Measurements from ENCODE around the gene MOSPD3.
"Not testable (repeated sequence)": the region's sequence is repeated elsewhere in the genome, so short reads cannot be mapped to it uniquely, and the experiment has no call there.

MOSPD3 gene, protein sequence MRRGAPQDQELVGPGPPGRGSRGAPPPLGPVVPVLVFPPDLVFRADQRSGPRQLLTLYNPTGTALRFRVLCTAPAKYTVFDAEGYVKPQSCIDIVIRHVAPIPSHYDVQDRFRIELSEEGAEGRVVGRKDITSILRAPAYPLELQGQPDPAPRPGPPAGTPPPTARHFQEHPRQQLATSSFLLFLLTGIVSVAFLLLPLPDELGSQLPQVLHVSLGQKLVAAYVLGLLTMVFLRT

GRCh38 chr7:100611983-100612729 lies at the start of gene MOSPD3:
Gene MOSPD3, plus strand, starts transcription at chr7:100612540. Its CDS starts 252 bp downstream, at chr7:100612792.
- DNase-seq, result peak; percentile 97 to 99

GRCh38 chr7:100563100-100563564 lies 49.2 kb upstream of the MOSPD3 start:
- DNase-seq, result no peak

DNA sequence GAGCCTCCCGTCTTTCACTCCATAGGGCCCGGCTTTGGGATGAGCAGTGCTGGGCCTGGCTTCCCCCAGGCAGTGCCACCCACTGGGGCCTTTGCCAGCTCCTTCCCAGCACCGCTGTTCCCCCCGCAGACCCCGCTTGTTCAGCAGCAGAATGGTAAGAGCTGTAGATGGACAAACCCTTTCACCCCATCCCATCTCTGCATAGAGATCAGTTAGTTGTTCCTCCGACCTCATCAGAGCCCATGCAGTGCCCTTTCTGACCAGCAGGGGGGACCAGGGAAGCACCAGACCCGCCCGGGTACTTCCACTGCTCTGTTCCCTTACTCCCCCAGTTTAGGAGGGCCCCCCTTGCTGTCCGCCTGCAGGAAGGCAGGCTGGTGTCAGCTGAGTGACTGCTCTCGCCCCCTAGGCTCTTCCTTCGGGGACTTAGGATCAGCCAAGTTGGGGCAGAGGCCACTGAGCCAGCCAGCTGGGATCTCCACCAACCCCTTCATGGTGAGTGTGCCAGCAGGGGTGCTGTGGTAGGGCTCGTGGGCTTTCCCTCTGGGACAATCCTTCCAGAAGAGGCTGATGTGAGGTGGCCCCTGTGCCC lies 48.4 kb upstream of the MOSPD3 start:
- peak in 1 of 2 experiments; percentile 49 for DNase-seq

GRCh38 chr7:100564405-100564804 lies 47.9 kb upstream of the MOSPD3 start:
- not testable (repeated sequence) for DNase-seq

DNA sequence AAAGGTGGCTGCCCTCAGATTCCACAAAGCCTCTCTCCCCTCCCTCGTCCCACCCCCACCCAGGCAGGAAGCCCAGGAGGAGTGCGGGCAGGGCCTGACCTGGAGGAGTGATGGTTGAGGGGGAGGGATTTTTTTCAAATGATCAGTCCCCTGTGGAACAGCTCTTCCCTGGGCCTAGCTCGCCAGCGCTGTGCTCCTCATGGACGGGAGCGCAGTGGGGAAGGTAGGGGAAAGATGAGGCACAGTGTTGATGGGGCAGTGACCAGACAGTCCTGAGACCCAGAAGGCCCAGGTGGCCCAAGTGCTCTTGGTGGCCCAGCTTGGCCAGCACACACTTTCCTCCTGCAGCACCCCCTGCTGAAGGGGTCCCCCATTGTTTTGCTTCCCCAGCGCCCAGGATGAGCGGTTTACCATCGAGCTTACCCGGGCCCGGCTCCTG lies 47.2 kb upstream of the MOSPD3 start:
- no peak for DNase-seq

DNA sequence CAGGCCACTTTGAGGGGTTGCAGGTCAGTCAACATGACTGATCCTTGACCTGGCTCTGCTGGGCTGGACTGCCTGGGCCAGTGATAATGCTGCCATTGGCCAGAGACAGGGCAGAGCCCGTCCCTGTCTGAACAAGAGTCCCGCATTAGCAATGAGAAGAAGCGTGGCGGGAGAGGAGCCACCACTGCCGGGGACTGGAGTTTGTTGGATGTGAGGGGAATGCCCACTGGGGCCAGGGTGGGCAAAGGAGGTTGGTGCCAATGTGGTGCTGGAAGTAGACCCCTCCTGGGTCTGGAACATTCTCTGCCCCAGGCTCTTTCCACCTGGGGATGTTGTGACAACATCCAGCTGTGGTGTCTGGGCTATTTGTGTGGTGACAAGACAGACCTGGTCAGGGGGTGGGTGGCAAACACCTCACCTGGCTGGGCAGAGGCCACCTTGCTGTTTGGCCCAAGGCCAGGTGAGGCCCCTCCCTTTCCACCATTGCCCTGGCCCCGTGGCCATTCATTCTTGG lies 46.3 kb upstream of the MOSPD3 start:
- no peak for DNase-seq

DNA sequence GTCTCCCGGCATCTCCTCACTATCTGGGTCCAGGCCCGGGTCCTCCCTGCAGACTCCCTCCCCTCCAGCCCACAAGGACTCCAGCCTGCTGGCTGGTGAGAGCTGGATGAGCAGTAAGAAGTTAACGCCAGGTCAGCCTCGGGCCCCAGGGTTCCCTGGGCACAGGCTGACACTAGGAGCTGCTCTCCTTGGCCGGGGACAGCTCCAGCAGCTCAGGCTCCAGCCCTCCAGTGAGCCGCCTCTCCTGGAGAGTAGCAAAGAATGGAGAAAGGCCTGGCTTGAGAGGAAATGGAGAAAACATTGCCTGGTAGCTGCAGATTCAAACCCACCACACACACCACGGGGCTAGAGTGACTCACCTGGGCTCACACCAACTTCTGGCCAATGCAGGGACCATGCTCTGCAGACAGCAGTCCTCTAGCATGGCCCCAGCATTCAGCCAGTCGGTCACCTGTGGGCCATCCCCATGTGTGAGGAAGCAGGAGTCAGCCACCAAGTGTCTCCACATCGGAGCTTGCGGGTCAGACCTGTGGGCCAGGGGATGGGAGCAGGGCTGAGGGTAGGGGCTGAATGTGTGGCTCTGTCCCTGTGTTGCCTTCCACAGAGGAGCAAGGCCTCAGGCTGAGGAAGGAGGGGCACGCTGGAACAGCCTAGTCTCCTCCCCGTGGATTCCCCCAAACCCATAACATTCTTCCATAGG lies 45.2 kb upstream of the MOSPD3 start:
- no peak for DNase-seq

- no peak for DNase-seq
Measured at GRCh38 chr7:100567751-100568175, 44.6 kb upstream of the MOSPD3 start.

GRCh38 chr7:100568176-100568895 lies 44.0 kb upstream of the MOSPD3 start:
- no peak for DNase-seq

GRCh38 chr7:100568896-100569844 lies 43.2 kb upstream of the MOSPD3 start:
- no peak for DNase-seq

DNA sequence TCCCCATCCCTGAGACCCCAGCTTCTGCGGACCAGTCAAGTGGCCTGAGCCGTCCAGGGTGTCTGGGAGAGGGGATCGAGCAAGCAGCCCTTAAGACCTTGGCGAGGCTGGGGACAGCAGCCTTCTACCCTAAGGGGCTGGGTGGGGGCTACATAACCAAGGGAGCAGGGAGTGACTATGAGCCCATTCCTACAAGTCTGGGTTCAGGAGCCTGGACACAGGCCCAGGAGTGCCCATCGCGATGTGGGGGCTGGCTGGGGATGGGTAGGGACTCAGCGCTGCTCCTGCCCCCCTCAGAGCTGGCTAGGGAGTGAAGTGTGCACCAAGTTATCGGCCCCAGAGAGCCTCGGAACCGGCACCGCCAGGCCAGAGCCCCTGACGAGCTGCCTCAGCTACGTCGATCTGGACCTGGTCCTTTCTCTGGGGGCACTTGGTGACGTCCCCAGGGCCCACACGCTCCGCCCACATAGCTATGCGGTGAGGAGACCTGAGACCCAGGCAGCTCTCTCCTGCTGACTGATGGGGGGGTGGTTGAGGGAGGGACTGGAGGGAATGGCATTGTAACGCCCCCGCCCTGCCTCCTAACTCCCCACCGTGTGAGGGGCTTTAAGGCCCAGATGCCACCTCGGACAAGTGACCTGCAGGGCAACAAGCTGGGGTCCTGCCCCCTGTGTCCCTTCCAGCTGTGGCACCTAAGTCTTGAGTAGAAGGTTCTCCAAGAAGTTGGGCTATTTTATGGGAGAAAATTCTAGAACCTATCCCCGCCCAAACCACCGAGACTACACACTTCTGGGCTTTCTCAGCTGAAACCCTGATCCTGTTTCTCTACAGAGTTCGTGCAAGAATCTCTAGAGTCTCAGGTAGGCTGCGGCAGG lies 41.1 kb upstream of the MOSPD3 start:
- no peak for DNase-seq

GRCh38 chr7:100571829-100572116 lies 40.6 kb upstream of the MOSPD3 start:
- no peak for DNase-seq

DNA sequence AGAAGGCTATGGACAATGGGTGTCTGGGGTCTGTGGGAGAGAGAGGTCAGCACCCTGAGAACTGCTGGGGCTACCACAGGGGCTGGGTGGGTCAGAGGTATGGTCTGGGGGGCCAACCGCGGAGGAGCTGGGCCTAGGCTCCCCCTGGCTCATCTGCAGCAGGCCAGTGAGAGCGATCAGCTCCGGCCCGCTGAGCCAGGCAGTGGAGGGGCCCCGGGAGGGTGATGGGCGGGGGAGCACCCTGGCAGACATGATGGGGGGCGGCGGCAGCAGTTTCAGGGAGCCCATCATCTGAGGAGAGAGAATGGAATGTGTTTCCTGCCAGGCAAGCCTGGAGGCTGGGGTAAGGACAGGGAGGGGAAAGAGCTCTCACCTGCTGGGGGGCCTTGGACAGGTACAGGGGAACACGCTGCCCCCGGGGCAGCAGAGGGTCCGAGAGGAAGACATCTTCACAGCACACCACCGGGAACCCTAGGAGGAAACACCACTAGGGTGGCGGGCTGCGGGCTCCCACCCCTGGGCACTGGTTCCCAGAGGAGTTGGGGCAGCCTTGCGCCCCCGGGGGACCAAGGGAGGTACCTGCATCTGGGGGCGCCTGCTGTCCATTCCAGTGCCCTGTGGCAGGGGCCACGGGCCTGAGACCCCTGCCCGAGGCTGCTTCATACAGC lies 39.9 kb upstream of the MOSPD3 start:
- DNase-seq, result no peak

DNA sequence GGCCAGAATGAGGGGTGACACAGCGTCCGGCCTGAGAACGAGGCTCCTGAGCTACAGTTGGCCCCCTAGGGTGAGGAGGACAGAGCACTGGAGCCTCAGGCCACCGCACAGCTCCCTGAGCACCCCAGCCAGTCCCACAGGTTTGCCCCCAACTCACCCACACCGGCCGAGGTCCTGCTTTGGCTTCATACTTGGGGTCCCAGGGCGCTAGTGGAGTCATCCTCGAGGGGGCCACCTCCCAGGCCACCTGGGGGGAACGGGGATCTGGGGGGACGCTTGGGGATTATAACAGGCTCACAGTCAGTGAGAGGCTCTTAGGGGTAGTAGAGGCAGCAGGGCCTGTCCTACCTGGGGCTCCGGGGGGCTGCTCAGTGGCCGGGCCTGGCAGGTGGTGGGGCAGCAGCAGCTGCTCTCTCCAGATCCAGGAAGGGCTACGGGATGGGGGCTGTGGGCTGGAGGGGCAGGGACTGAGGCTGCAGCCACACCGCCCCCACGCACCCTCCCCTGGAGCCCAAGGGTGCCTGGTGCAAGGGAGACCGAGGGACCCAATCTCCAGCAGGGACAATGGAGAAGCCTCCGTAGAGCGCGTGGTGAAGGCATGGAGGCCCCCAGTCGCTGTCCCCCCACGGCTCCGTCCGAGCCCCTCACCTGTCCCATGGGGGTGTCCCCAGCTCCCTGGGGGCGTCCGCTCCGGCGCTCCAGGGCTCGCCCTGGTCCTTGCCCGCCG lies 39.2 kb upstream of the MOSPD3 start:
- DNase-seq, result no peak

- DNase-seq, result no peak
Measured at GRCh38 chr7:100573691-100574361, 38.5 kb upstream of the MOSPD3 start, which contains the start of gene SAP25. Gene SAP25, minus strand, starts transcription at chr7:100573900. Its CDS starts 158 bp downstream, at chr7:100573742.

DNA sequence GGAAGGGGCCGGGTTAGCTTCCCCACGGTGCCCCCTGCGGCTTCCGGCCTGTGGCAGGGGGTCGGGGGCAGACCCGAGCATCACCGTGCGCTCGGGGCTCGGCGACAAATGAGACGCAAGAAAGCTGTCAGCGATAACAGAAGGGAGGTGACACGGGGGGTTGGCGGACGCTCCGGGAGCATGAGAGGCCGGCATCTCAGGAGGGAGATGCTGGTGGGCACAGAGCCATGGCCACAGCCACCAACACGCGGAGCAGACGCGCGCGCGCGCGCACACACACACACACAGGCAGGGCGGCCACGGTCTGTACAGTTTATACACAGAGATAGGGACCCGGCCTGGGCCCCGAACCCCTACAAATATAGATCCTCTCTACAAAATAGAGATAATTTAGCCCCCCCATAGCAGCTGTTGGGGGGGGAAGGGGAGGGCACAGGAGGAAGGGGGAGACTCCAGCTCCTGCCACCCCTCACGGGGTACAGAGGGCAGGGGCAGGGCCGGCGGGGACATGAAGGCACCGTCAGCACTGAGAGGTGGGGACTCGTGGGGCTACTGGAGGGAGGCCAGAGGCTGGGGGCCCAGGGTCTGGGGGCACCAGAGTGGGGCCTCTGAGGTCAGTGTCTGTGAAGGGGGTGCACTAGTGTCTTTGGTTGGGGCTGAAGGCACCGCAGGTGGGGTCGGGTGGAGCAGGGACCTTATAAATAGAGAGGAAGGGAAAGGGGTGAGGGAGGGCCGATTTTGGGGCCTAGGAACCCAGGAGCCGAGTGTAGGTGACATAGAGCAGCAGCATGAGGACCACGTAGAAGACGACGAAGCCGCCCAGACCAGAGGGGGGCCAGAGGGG lies 37.8 kb upstream of the MOSPD3 start:
- DNase-seq, result no peak

GRCh38 chr7:100575206-100575631 lies 37.1 kb upstream of the MOSPD3 start:
- no peak for DNase-seq
